Measurements from ENCODE around the gene MUC4.

- TF ChIP-seq CTCF (IDR thresholded peaks at IDR 0.05) (no peak), POLR2A (IDR thresholded peaks at IDR 0.05) (no peak)
These were observed 33.0 kb upstream of the MUC4 start for GRCh38 chr3:195844671-195845218.

Measured in testis (tissue), 2 donors.